Pulmonary artery endothelial cell (primary cell): ENCODE measurements around the gene ADAMTS16. TPM values are rescaled to one million over a fixed set of nuclear protein-coding genes. Genes with fewer than 3 reads are reported as not detected.

Experiments
- DNase-seq: peaks from one replicate; pipeline ENCODE4 v3.0.0-alpha.2; 2011; ENCODE audit warnings: low read depth, low spot score
- total RNA-seq: library from RNA; depleted of rRNA; stranded (reverse); fragments of >200 nt; gene quantifications from 2 replicates; pipeline ENCODE4 v1.2.3, GENCODE V29; 2014

ADAMTS16 gene
- total RNA-seq, 1 donor from 2014 or later, result not detected

DNA sequence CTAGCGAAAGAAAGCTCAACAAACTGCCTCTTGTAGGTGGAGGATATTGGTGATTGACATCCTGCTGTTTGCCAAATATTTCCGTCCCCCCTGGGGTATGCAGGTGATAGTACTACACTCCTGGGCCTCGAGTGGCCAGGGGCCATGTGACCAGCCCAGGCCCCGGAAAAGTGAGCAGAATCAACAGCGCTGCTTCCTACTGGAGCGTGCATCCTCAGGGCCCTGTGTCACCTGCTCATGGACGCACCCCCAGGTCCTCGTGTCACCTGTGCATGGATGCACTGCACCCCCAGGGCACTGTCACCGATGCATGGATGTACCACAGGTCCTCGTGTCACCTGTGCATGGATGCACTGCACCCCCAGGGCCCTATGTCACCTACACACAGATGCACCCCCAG lies 43.8 kb downstream of the ADAMTS16 start:
- no peak for DNase-seq

GRCh38 chr5:5188376-5189050 lies 48.4 kb downstream of the ADAMTS16 start:
- no peak for DNase-seq

- DNase-seq, result no peak
These were observed 48.9 kb downstream of the ADAMTS16 start for GRCh38 chr5:5189051-5189430.

GRCh38 chr5:5191906-5192305 lies 51.8 kb downstream of the ADAMTS16 start:
- no peak for DNase-seq

DNA sequence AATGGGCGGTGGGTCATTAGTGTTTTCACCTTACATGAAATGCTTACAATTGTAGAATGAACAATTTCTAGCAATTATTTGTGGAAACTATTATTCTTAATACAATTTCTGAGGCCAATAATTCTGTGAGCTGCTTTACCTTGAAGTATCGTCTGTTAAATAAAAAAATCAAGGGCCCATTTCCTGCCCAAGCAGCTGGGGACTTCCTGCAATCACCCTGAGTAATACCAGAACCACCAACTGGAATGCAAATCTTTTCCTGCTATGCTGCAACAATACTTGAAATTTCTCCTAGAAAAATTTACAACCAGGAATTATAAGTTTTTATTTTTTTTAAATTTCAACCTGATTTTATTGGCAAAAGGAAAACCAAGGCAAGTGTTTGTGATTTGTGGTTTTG lies 52.6 kb downstream of the ADAMTS16 start:
- no peak for DNase-seq

DNA sequence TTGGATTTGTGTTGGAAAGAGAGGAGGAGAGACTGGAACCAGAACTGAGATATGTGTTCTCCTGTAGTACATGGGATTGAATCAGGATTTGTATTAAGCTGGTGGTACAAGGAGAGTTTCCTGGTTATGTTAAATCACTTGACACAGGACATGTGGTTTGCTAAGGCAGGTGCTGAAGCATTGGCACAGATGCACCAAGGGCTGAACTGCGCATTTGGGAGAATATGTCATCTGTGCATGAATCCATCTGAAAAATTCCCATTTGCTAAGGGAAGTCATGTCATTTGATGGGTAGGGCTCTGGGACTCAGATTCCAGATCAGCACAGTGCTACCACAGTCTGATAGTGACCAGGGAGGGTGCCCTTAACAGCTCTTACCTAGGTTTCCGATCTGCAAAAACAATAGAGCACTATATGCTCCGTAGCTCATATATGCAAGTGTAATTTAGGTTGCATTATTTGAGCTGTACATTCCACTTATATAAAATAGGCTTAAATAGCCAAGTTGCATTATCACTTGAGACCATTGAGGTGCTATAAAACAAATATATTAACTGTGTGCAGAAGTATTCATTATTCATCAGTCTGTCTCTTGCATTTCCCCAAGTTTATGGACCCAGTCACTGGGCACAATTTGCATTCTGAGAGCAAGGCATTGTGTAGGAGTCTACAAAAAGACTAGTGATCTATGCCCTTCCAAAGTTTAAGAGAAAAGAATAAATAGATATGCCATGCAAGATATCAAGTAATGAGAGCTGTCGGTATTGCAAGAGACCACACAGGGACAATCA lies 55.2 kb downstream of the ADAMTS16 start:
- no peak for DNase-seq

- DNase-seq, result no peak
These were observed 58.0 kb downstream of the ADAMTS16 start for GRCh38 chr5:5198135-5198534.

DNA sequence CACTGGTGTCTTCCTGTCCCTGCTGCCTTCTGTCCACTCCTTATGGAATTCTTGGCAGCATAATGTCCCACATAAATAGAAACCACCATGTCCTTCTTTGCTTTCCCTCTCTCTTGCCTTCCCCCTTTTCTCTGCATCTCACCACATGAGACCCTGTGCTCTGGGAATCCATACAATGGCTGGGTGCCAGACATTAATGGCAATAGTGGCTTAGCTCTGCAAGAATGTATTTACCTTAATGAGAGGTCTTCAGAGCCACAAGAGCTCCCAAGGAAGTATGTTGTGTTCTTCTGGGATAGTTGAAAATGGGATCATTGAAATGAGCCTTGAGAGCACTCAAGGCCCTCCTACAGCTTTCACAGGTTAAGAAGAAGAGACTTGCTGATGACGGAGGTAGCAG lies 58.7 kb downstream of the ADAMTS16 start:
- no peak for DNase-seq

DNA sequence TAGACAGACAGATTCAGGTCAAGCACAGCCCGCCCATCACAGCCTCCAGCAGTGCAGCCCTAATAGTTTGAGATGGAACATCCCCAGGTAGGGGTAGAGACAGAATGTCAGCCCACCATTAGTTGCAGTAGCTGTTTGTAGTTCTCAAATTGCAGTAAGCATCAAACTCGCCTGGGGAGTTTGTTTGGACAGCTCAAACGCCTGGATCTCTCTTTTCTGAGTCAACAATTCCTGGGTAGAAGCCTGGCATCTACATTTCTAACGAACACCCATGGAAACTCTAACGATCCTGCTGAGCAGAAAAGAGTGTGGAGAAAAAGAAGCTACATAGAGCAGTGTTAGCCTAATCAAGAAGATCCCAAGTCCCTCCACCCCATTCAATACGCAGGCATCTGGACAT lies 59.4 kb downstream of the ADAMTS16 start:
- no peak for DNase-seq

DNA sequence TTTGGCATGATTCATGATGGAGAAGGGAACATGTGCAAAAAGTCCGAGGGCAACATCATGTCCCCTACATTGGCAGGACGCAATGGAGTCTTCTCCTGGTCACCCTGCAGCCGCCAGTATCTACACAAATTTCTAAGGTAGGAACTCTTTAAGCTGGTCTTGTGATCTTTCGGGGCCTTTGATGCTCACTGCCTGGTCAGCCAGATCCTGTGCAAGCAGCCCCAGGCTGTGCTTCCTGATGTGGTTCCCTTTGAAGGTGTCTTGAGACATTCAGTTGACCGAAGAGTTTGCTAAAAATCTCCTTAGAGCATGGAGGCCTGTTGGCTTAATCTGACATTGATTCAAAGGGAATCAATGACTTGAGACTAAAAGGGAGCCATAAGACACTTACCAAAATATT lies 60.0 kb downstream of the ADAMTS16 start:
- no peak for DNase-seq

DNA sequence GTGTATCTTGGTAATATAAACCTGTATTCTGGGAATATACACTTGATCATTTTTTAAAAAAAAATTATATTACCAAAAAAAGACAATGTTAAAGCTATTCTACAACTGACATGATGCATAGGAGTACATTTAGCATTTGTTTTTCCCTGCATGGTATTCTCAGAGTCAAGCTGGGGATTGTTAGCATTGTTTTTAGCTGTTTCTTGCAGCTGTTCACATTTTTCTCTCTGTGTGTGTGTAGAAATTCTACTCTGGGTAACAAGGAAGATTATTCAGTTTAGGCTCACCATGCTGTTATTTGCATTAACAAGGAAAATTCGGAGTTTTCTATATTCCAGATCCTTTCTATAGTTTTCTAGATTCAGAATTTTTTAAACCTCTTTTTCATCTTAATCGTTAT lies 62.2 kb downstream of the ADAMTS16 start:
- DNase-seq, result no peak

GRCh38 chr5:5203451-5203850 lies 63.3 kb downstream of the ADAMTS16 start:
- no peak for DNase-seq

- DNase-seq, result no peak
These were observed 67.7 kb downstream of the ADAMTS16 start for GRCh38 chr5:5207828-5208227.

DNA sequence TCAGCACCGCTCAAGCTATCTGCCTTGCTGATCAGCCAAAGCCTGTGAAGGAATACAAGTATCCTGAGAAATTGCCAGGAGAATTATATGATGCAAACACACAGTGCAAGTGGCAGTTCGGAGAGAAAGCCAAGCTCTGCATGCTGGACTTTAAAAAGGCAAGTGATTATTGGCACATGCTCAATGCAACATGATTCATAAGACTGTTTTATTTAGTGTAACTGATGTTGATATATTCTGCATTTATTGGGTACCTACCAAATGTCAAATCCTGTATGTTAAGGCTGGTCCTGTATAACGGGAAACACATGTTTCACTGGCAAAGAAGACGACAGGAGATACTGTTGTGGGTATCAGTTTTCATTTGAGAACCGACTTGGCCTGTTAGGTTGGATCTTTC lies 69.0 kb downstream of the ADAMTS16 start:
- no peak for DNase-seq

DNA sequence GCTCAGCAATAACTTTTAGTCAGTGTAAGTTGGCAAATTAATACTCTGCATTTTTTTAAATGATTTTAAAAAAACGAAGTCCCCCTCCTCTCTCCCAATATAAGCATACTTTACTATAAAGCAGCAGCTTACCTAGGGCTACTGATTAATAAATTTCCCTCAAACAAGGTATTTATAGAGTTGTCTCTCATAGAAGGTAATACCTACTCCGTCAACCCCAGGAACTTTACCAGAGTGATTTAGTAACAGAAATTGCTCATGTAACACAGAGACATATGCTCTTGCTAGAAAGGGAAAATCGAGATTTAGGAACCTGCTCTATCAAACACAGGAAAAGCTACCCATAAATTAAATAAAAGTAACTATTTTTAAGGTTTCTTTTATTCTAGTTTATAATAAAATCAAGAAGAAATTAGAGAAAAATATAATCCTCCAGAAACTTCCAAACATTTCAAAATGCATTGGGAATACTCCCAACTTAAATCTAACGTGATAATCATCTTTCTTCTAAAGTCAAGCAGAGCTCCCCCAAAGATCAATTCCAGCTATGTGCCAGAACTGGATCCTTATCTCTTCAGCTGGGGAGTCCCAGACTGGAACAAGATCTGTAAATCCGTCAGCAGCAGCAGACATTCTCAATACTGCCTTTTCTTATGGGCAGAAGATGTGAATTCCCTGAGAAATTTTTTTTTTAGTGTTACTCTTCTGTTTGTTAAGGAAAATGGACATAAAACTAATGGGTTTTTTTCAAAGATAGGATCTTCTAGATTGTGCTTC lies 69.6 kb downstream of the ADAMTS16 start:
- no peak for DNase-seq

DNA sequence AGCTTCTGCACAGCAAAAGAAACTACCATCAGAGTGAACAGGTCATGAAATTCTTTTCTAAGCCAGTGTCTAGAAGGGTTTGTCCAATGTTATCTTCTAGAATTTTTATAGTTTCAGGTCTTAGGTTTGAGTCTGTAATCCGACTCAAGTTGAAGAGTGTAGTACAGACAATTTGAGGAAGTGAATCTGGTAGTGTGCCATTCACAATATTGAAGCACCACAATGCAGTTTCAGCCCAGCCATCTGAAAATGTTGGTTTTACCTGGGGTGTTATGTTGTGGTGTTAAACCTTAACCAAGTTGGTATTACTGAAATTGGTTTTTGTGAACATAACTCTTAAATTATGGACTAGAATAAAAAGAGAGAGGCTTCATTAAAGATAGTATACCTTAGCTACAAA lies 77.2 kb downstream of the ADAMTS16 start:
- DNase-seq, result no peak

DNA sequence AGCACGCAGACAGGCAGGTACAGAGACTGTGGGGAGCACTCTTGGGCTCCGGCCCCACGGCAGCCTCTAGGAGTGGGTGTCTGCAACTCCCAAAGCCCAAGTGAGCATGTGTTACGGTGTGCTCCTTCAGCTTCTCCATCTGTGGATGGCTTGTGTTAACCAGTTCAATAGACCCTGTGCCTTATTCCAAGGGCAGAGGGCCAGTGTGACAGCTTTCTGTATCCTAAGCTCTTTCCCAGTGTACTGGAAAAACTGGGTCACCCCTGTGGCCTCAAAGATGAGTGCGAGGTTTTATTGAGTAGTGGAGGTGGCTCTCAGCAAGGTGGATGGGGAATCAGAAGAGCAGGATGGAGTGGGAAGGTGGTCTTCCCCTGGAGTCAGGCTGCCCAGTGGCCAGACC lies 78.3 kb downstream of the ADAMTS16 start:
- no peak for DNase-seq

- no peak for DNase-seq
These were observed 79.4 kb downstream of the ADAMTS16 start for GRCh38 chr5:5219541-5219940.

DNA sequence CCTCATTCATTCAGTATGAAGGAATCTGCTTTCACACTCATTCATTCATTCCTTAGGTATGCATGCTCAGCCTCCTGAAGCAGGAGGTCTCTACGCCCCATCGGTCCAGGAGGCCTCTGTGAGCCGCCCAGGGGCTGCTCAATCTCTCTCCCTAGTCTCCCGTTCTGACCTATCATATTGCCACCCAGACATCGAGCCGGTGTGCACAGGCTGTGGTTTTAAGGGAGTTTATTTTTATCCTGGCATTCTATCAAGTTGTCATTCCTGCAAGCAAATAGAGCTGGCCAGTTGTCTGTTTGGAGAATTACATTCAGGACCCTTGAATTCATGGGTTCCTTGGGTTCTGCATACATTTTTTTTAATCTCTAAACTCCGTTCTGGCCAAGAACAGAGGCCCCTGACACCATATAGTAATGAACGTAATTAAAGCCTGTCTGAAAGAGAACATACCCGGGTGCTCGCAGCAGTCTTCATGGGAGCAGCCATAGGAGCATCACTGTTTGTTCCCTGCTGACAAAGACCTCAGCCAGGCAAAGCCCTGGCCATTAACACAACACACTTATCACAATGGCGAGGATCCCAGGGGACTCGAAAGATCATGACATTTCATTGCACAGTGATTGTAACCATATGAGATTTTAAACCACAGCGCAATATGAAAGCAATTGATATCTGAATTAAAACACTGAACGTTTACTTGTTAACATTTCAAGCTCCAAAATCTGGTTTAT lies 80.9 kb downstream of the ADAMTS16 start:
- DNase-seq, result no peak

- DNase-seq, result no peak
These were observed 81.6 kb downstream of the ADAMTS16 start for GRCh38 chr5:5221724-5222123.

DNA sequence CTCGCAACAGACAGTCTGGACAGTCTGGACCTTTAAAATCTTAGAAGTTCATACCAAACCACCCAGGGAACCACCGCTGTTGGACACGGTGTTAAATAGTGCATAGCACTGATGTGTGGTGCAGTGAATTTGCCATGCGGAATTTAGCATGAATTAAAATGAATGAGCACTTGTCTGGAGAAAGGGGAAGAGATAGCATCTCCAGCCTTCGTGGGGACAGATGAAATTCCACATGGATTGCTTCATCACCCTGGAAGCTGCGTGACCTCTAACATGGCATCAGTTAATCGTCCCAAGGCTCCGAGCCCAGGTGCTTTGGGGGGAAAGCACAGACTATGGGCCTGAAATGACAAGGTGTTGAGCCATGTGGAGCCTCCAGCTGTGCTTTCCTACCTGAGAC lies 91.4 kb downstream of the ADAMTS16 start:
- DNase-seq, result no peak

GRCh38 chr5:5234912-5235311 lies 94.8 kb downstream of the ADAMTS16 start:
- no peak for DNase-seq
